ENCODE measurements around the gene MTG2. TPM values are rescaled to one million over a fixed set of nuclear protein-coding genes. Genes with fewer than 3 reads are reported as not detected.
A peak's percentile ranks its signal among the peaks of the same experiment; 100 is the strongest.

Gene MTG2
- polyA plus RNA-seq, 1 donor (not counting 4 experiments of a cell fraction or from before 2014, with no cell fraction given), result 24.7 TPM

GRCh38 chr20:62239278-62239879 lies 56.6 kb downstream of the MTG2 start:
- Histone ChIP-seq H3K9me1 (ENCODE audit: control insufficient read depth, extremely low read depth, insufficient read depth, low read length) (peaks cover 9% of the 10 kb centered on the region), H3K36me3 (ENCODE audit: control insufficient read depth in 2 of 2, extremely low read depth in 1 of 2, insufficient read depth in 2 of 2, low read length in 2 of 2) (peaks cover 0 to 13% of the 10 kb centered on the region in 2 experiments), H3K9ac (ENCODE audit: control insufficient read depth, extremely low read depth, insufficient read depth, low read length) (peak overlapping the region; percentile 77), H4K20me1 (ENCODE audit: control insufficient read depth, extremely low read depth, insufficient read depth, low read length) (peaks cover 24% of the 10 kb centered on the region), H3K9me3 (ENCODE audit: control insufficient read depth, low read depth, low read length) (no peaks in the 10 kb centered on the region), H3K27me3 (ENCODE audit: control insufficient read depth, extremely low read depth, insufficient read depth, low read length) (peaks cover 7% of the 10 kb centered on the region), H3K4me3 (ENCODE audit: control insufficient read depth in 2 of 3, extremely low read depth in 1 of 3, insufficient read depth in 2 of 3, low read depth in 1 of 3, low read length in 3 of 3) (peak overlapping the region; percentile 66 to 77 (median 72)), H3K27ac (ENCODE audit: control insufficient read depth, insufficient read depth, low read length) (peak overlapping the region; percentile 65), H3K4me1 (ENCODE audit: control insufficient read depth, extremely low read depth, insufficient read depth, low read length) (peaks cover 33% of the 10 kb centered on the region), H3K79me2 (ENCODE audit: control insufficient read depth, insufficient read depth, low read length) (peaks cover 44% of the 10 kb centered on the region), H3K4me2 (ENCODE audit: control insufficient read depth, extremely low read depth, insufficient read depth, low read depth, low read length) (peak overlapping the region; percentile 80), H2AFZ (ENCODE audit: control insufficient read depth, low read length) (no peak overlapping the region)
- DNase-seq (ENCODE audit: low read depth, low spot score), result no peak
- FAIRE-seq, result no peak
- dilution Hi-C loops (cut with MboI; ENCODE audit: extremely low pct_ligation_motif_present, low sequenced_read_pairs), result no loop called here
- TF ChIP-seq CTCF (optimal IDR thresholded peaks at IDR 0.05 in 1 of 3, IDR thresholded peaks at IDR 0.05 in 1 of 3, conservative IDR thresholded peaks at IDR 0.05 in 1 of 3; ENCODE audit: extremely low read depth in 1 of 3, insufficient read depth in 2 of 3, low read length in 3 of 3), result no peak

- Histone ChIP-seq H4K20me1 (ENCODE audit: control insufficient read depth, extremely low read depth, insufficient read depth, low read length) (peaks cover 28% of the 10 kb centered on the region), H2AFZ (ENCODE audit: control insufficient read depth, low read length) (no peak overlapping the region), H3K36me3 (ENCODE audit: control insufficient read depth in 2 of 2, extremely low read depth in 1 of 2, insufficient read depth in 2 of 2, low read length in 2 of 2) (peaks cover 3 to 17% of the 10 kb centered on the region in 2 experiments), H3K79me2 (ENCODE audit: control insufficient read depth, insufficient read depth, low read length) (peaks cover 50% of the 10 kb centered on the region), H3K9me1 (ENCODE audit: control insufficient read depth, extremely low read depth, insufficient read depth, low read length) (peaks cover 9% of the 10 kb centered on the region), H3K9me3 (ENCODE audit: control insufficient read depth, low read depth, low read length) (no peaks in the 10 kb centered on the region), H3K9ac (ENCODE audit: control insufficient read depth, extremely low read depth, insufficient read depth, low read length) (no peak overlapping the region), H3K4me1 (ENCODE audit: control insufficient read depth, extremely low read depth, insufficient read depth, low read length) (peaks cover 33% of the 10 kb centered on the region), H3K4me3 (ENCODE audit: control insufficient read depth in 2 of 3, extremely low read depth in 1 of 3, insufficient read depth in 2 of 3, low read depth in 1 of 3, low read length in 3 of 3) (peak overlapping the region in 1 of 3 experiments; percentile 29), H3K27me3 (ENCODE audit: control insufficient read depth, extremely low read depth, insufficient read depth, low read length) (peaks cover 4% of the 10 kb centered on the region), H3K27ac (ENCODE audit: control insufficient read depth, insufficient read depth, low read length) (no peak overlapping the region), H3K4me2 (ENCODE audit: control insufficient read depth, extremely low read depth, insufficient read depth, low read depth, low read length) (peak overlapping the region; percentile 80)
- dilution Hi-C loops (cut with MboI; ENCODE audit: extremely low pct_ligation_motif_present, low sequenced_read_pairs), result no loop called here
- FAIRE-seq (no peak), DNase-seq (ENCODE audit: low read depth, low spot score) (no peak)
- TF ChIP-seq CTCF (optimal IDR thresholded peaks at IDR 0.05 in 1 of 3, IDR thresholded peaks at IDR 0.05 in 1 of 3, conservative IDR thresholded peaks at IDR 0.05 in 1 of 3; ENCODE audit: extremely low read depth in 1 of 3, insufficient read depth in 2 of 3, low read length in 3 of 3) (no peak), EZH2 (IDR thresholded peaks at IDR 0.05; ENCODE audit: low read length) (no peak)
Observed at GRCh38 chr20:62240020-62240685, 57.3 kb downstream of the MTG2 start.

Measured in keratinocyte (primary cell).